GM19351 (cell line): ENCODE measurements around the gene FHIT.
"Not testable (repeated sequence)": the region's sequence is repeated elsewhere in the genome, so short reads cannot be mapped to it uniquely, and the experiment has no call there.

Source experiments
- ATAC-seq: cut with Tn5 transposase; IDR thresholded peaks from one replicate; pipeline ENCODE4 v1.9.1; 2021; ENCODE audit warnings: mild to moderate bottlenecking, moderate library complexity; ENCODE audit not compliant: unreplicated experiment

The FHIT gene

GRCh38 chr3:61065451-61066011, 185.7 kb downstream of the FHIT start:
- no peak for ATAC-seq

- ATAC-seq: no peak
Observed at GRCh38 chr3:61061092-61061723, 190.0 kb downstream of the FHIT start.

- ATAC-seq: no peak
Observed at GRCh38 chr3:61060411-61060861, 190.8 kb downstream of the FHIT start.

- ATAC-seq: no peak
Observed at GRCh38 chr3:61058836-61059235, 192.4 kb downstream of the FHIT start.

GRCh38 chr3:61057464-61057863, 193.8 kb downstream of the FHIT start:
- ATAC-seq: no peak

GRCh38 chr3:61055447-61055846, 195.8 kb downstream of the FHIT start:
- ATAC-seq: no peak

- ATAC-seq: no peak
Observed at GRCh38 chr3:61053781-61054496, 197.3 kb downstream of the FHIT start.

- ATAC-seq: no peak
Observed at GRCh38 chr3:61052851-61053250, 198.4 kb downstream of the FHIT start.

- ATAC-seq: no peak
Observed at GRCh38 chr3:61051666-61052065, 199.6 kb downstream of the FHIT start.

GRCh38 chr3:61045169-61045568, 206.1 kb downstream of the FHIT start:
- ATAC-seq: not testable (repeated sequence)

- no peak for ATAC-seq
Observed at GRCh38 chr3:61043156-61043555, 208.1 kb downstream of the FHIT start.

- no peak for ATAC-seq
Observed at GRCh38 chr3:61040618-61041017, 210.6 kb downstream of the FHIT start.

GRCh38 chr3:61035573-61035972, 215.7 kb downstream of the FHIT start:
- no peak for ATAC-seq

GRCh38 chr3:61032991-61033390, 218.3 kb downstream of the FHIT start:
- ATAC-seq: no peak

- ATAC-seq: no peak
Observed at GRCh38 chr3:61031503-61031902, 219.7 kb downstream of the FHIT start.

- ATAC-seq: no peak
Observed at GRCh38 chr3:61030469-61031035, 220.7 kb downstream of the FHIT start.

- ATAC-seq: no peak
Observed at GRCh38 chr3:61029194-61029593, 222.1 kb downstream of the FHIT start.

- ATAC-seq: no peak
Observed at GRCh38 chr3:61018807-61019206, 232.4 kb downstream of the FHIT start.

GRCh38 chr3:61017028-61017427, 234.2 kb downstream of the FHIT start:
- ATAC-seq: not testable (repeated sequence)

GRCh38 chr3:61015859-61016258, 235.4 kb downstream of the FHIT start:
- no peak for ATAC-seq

GRCh38 chr3:61015408-61015807, 235.8 kb downstream of the FHIT start:
- no peak for ATAC-seq

- ATAC-seq: peak; percentile 53
Observed at GRCh38 chr3:61008998-61009380, 242.3 kb downstream of the FHIT start.
